ENCODE measurements around the gene RNF144A.
"Not testable (repeated sequence)": the region's sequence is repeated elsewhere in the genome, so short reads cannot be mapped to it uniquely, and the experiment has no call there.

Gene RNF144A

DNA sequence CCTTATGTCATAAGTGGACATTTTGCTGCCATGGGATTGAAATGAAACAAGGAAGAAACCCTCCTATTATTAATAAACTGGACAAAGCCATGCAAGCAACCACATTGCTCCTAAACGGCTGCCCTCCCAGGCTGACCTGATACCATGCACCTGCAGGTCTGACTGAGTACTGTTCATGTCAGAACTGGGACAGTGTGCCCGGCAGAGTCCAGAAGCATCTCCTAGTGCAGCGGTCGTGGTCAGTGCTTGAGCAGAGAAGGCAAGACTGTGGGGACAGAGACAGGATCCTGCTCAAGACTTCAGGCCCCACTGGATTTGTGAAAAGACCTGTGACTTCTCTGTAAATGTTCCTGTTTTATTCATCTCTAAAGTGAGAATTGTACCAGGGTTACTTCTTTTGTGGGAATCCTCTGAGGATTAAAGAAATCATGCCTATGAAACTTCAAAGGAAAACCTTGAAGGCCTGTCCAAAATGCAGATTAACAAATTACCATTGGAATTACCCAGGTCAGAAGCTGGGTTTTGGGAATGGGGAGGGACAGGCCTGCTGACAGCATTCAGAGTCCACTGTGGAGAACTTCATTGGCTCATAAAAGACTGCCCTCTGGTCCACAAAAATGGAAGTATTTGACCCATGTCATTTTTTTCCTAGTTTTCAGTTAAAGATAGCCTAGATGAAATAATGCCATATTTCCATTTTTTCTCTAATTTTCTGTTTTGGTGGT is 13.9 kb downstream of the RNF144A start:
- no peak for DNase-seq

DNA sequence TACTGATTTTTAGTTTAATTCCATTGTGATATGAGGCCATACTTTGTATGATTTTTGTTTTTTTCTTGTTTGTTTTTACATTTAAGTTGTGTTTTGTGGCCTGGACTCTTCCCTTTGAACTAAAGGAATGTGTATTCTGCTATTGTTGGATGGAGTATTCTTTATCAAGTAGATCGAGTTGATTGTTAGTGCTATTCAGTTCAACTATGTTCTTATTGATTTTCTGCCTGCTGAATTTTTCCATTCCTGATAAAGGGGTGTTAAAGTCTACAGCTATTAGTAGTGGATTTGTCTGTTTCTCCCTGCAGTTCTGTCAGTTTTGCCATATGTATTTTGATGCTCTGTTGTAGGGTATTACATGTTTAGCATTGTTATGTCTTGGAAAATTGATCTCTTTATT is 14.5 kb downstream of the RNF144A start:
- no peak for DNase-seq

DNA sequence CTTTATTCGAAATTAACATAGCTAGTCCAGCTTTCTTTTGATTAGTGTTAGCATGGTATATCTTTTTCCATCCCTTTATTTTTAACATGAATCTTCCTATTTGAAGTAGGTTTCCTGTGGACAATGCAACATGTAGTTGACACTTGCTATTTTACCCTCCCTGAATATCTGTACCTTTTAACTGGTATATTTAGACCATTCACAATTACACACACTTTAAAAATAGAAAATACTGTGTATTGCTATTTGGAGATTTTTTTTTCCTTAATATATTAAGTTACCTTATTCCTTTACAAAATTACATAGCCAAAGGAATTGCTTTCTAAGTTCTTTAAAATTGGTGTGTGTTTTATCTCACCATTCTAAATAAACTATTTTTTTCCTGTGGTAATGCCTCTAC is 15.0 kb downstream of the RNF144A start:
- no peak for DNase-seq

DNA sequence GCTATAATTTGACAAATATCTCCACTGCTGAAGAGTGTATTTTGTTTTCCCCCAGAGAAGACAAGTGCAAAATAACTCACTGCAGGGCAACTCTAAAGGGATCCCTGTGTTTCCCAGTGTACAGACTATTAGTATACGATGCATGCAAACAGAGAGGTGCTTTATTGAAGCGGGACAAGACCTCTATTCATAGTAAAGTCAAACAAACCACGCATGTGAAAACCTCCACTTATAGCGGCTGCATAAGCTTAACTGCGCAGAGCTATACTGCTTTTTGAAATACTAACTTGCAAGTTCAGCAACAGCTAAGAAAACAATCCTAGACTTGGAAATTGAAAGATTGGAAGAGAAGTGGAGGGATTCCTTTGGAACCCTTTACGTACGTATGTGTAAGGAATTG is 15.6 kb downstream of the RNF144A start:
- no peak for DNase-seq

DNA sequence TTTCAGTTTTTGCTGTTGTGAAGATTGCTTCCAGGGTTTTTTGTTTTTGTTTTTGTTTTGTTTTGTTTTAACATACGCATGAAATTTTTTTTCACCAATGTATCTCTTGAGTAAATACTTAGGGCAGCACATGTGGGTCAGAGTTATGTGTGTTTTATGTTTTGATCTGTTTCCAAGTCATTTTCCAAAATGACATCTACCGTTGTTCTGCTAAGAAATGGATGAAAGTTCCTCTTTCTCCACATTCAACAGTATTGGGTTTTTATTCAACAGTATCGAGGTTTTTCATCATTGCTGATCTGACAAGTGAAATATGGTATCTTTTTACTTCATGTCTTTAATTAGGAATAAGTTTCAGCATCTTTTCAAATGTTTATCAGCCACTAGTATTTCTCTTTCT is 16.7 kb downstream of the RNF144A start:
- no peak for DNase-seq

DNA sequence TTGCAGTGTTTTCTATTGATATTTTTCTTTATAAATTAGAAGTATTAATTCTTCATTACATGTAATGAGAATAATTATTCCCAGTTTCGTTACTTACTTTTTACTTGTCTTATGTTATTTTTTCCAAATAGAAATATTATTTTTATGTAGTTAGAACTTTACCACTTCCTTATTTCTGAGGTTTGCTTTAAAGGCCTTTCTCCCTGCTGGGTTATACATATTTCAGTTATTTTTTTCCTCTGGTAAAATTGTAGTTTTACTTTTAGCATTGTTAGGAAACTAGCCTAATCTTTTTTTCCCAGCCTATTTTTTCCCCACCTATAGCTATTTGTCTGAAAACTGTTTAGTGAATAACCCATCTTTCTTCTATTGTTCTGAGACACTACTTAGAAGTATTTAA is 17.1 kb downstream of the RNF144A start:
- DNase-seq = no peak

DNA sequence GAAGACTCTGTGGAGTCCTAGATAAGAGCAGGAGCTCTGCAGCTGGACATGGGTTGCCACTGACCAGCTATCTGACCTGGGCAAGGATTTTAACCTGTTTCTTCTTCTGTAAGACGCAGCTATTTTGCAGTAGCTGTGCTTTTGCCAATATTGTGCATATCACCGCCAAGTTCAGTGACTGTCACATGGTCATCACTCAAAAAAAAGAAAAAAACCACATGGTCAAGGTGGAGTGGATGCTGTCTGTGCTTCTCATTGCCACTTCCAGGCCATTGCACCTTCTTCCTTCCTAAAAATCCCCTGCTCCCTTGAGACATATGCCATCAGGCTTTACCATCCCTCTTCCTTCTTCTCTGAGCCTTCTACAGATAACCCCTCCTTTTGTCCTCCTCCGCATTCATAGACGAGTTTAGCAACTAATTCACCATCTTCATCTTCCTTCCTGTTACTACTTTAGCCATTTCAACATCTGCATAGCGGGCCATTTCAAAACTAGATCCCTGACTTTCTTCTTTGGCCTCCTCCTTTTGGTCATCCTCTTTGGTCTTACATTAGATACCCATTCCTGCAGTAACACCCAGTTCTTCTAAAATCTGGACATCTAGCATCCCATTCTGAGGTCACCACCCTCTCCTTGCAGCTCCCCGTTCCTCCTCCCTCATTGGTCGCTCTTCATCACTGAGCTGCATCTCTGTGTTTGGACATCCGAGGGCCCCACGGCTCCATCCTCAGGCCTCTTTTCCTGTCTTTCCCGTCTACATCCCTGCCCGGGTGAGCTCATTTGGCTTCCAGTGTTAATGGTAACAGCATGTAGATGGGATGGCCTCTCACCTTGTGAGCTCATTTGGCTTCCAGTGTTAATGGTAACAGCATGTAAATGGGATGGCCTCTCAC is 17.8 kb downstream of the RNF144A start:
- no peak for DNase-seq

DNA sequence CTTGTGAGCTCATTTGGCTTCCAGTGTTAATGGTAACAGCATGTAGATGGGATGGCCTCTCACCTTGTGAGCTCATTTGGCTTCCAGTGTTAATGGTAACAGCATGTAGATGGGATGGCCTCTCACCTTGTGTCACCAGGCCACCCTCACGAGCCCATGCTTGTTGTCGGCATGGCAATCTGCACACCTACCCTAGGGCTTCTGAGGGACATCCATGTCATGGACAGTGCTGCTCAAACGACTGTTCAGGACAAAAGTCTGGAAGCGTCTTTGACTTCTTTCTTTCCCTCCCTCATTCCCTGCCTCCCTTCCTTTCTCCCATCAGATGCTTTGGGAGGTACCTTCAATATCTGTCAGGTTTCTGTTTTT is 18.4 kb downstream of the RNF144A start:
- not testable (repeated sequence) for DNase-seq

DNA sequence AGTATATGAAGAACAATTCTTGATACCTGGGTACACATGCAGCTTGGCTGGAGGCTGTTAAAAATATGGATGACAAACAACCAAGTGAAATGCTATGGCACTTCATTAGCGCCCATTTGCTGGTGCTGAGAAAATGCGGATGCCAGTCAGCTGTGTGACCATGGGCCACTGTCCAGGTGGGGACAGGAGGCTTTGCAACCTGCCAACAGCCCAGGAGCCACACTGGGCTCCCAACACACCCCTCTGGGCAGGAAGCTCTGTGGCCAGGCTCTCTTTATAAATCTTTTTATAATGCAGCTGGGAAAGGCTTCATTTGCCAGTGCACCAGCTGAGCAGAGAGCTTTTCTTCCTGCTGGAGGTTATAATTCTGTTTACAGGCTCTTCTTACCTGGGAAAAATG is 19.9 kb downstream of the RNF144A start:
- no peak for DNase-seq

DNA sequence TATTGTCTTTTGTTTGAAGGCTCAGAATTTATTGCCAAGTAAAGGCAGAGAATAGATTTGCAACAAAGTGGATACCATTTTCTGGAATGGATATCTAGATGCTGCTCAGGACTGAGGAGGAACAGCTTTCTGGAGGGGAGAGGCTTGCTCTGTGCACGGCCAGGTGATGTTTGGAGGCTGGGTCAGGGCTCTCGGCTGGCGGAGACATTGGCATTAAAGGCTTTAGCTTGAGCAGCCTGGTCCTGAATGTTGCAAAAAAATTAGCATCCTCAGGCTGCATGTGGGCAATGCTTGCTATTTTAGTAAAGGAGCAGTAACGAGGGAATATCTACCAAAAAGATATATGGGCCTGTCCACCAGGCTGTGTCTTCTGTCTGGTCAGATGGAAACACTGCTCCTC is 20.4 kb downstream of the RNF144A start:
- no peak for DNase-seq

DNA sequence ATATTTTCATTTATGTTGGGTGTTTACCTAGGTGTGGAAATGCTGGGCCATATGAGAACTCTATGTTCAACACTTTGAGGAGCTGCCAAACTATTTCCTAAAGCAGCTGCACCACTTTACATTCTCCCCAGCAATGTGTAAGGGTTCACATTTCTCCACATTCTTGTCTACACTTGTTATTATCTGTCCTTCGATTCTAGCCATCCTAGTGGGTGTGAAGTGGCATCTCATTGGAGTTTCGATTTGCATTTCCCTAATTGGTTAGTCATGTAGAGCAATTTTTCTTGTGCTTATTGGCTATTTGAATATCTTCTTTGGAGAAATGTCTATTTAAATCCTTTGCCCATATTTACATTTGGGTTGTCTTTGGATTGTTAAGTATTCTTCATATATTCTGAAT is 21.9 kb downstream of the RNF144A start:
- DNase-seq = no peak

DNA sequence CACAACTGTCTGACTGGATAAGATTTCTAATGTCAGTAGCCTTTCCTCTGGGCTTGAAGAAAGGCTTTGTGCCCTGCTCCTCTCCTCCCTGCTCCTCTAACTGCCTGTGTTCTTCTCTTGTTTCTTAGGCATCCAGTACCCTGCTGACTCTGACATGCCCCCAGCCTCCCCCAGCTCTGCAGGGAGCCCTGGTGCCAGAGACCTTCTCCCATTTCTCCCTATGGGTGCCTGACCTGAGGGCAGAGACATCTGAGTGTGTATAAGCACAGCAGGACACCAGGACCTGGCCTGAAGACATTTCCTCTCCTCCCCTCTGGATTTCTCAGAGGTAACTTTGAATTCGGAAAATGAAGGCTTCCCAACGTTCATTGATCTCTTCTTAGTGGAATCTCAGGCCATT is 23.6 kb downstream of the RNF144A start:
- no peak for DNase-seq

DNA sequence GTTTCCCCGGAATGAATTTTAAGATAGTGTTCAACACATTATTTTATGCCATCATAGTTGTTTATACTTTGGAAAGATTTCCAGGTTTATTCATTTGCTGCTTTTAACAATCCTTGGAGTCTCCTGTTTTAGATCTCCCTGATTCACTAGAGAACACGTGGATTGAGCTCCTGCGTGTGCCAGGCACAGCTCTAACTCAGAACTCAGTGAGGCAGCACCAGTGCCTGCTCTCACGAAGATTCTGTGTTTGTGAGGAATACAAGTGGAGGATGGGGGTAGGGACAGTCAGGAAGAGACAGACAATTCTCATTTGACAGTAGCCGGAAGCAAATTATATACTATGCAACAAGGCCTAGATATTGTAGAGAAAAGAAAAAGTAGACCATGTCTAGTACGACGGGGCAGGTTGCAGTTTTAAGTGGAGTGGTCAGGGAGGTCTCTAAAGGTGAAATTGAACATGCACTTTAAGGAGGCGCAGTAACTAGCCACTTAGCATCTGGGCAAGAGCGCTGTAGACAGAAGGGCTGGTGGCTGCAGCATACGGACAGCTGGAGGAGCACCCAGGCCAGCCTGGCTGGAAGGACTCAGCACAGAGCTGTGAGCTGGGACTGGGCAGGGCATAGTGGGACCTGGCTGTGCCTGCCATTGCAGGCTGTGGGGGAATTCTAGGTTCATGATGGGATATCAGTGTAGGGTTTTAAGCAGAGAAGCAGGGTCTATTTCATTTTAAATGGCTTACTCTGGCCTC is 24.3 kb downstream of the RNF144A start:
- no peak for DNase-seq

DNA sequence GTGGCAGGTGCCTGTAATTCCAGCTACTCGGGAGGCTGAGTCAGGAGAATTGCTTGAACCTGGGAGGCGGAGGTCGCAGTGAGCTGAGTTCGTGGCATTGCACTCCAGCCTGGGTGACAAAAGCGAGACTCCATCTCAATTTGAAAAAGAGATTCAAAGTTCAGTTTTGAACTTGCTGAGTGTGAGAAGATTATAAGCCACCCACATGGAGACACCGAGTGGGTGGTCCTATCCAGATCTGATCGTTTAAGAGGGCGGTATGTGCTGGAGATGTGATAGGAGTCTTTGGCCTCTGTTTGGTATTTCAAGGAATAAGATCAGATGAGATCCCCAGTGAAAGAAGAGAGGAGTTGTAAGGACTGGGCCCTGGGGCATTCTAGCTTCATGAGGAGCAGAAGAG is 25.6 kb downstream of the RNF144A start:
- DNase-seq = no peak

DNA sequence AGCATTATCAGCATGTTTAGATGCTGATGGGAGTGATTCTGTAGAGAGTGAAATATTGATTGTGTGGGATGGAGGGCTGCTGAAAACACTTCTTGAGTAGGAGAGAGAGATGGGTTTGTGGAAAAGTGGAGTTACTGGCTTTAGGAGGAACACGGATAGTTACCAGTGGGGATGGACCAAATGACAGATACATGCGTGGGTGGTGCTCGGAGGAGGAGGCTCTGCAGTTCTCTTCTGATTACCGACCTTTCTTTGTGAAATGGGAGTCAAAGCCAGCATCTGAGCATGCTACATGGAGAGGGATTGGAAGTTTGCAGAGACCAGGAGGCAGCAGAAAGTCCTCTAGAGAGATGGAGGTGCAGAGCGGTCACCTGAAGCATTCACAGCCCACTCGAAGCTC is 26.3 kb downstream of the RNF144A start:
- no peak for DNase-seq

DNA sequence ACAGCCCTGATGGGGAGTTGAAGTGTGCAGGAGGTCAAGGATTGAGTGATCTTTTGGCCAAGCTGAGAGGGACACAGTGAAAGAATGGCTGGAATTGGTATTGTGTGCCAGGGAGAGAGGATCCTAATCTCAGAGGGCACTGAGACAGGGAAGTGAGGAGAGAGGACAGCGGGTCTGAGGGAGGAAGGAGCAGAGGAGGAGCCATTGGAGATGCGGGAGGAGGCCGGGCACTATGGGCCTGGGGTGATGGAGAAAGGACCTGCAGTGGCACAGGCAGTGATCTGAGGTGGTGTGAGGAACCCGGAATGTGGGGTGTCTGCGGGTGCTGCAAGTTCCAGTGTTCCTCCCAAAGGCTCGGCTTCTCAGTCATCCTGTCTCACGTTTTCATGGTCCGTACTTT is 26.8 kb downstream of the RNF144A start:
- no peak for DNase-seq

DNA sequence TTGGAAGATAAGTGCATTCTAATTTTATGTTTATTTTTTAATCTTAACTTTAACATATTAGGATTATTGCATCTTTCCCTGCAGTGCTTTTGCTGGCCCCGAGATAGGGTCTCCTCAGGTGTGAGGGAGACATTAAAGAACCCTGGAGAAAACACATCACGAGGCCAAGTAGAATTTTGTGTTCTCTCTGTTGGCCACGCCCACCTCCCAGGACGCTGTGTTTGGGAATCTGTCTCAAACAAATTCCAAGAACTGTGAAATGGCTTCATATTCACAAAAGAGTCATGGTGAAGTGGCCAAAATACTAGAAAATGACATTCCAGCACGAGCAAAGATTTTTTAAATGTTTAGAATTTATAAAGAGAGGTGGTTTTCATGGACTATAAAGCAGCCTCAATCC is 27.3 kb downstream of the RNF144A start:
- no peak for DNase-seq

DNA sequence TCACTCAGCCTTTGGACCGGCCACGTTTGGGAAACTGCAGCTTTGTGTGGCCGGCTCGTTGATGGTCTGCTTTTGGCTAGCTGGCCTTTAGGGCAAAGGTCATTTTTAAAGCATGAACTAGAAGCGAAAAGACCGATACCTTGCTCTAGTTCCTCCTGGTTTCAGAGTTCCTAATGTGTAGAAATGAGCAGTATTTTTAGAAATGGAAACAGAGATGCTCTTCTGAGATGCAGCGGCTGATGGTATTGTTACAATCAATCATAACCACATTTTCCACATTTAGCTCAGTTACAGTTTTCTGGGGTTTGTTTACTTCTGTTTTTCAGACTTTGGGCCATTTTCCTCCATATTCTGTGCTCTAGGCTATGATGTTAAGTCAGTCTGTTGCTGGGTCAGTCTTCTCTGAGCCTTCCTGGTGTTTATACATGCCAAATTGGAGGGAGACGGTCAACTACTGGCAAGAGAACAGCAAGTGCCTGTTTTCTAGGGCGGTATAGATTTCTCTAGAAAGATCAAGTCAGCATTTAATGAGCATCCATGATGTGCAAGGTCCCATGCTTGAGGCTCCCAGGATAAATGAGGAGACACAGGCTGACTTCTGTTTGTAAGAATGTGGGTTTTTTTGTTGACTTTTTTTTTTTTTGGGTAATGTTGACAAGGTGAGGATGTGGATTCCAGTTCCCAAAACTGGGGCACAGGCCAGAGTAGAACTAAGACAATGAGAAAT is 28.0 kb downstream of the RNF144A start:
- DNase-seq = no peak

DNA sequence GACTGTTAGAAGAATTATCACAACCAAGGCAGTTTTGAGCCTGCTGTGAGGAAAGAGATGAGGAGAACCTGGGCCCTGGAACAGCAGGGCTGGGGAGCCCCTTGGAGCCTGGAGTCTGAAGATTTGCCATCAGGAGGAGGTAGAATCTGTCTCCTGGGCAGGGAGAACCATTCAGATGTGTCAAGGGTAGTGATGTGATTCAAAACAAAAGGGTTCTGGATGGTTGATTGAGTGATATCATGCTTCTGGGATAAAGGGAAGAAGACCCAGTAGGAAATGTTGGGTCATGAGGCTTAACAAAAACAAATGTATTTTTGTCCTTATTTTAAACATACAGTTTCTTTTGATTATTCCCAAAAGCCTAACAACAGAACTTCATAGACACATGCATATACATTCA is 28.6 kb downstream of the RNF144A start:
- DNase-seq = no peak

DNA sequence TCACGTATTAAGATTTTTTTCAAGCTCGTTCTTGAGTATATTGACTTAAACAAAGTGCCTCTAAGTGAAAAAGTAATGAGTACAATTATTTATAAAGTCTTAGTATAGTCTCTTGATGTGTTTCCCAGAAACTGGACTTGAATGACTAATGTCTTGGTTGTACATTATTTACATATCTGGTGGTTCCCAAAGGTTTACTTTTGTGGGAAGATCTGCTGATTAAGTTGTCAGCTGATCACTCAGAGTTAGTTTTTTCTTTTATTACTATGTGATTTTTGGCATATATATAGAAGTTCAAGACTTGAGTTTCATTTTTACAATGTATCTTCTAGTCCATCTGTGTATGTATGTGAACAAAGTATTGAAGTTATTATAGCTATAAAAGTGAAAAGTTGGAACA is 29.5 kb downstream of the RNF144A start:
- DNase-seq = no peak

DNA sequence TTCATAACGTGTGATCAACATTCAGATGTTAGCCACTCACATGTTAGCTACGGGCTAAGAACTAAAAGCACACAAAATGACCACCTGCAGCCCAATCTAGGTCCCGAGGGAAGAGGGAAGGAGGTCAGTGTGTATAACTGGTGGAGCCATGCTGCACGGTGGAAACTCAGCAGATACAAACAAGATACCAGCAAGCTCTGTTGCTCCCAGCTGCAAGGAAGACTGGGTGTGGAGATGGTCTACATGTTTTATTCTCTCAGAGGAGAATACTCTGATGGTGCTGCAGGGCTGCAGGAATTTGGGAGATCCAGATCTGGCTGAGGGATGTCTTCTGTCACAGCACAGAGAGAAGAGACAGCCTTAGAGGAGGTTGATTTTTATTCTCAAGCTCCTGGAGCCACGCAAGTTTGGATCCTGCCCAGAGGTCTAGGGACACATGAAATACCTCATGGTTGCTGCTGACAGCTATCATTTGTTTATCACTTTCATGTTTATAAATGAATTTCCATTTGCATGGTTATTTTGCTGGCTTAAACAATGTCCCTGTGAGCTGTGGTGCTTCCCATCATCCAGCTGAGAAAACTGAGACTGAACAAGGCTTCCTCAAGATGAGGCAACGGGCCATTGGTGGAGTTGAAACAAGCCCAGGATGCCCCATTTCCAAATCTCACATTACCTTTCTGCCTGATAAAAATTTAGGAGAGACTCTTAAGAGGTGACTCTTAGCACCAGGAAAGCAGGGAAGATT is 30.9 kb downstream of the RNF144A start:
- DNase-seq = no peak

DNA sequence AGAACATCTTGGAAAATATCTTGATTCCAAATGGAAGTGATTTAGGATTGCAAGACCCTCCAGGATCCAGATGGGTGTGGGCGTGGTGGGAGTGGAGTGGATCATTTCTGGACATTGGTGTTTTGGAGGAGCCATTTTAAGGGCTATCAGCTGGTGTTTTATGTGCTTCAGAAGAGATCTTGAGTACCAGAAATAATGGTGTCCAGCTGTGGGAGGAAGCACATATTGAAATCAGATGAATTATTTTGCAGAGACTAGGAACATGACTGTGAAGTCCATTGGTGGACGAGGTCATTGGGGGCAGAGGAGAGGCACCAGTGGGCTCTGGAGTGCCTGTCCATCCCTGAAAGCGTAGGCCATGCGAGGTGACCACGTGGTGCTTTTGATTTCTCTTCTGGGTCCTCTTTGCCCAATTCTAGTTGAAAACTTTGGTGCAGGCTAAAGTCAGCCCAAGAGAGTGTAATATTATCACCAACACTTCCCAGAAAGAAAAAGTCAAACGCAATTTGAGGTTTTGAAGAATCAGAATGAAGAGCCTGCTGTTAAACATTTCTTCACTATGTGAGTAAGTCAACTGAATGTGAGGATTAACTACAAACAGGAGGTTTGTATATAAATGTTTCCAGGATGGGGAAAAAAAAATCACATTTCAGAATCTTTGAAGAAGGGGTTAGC is 31.6 kb downstream of the RNF144A start:
- no peak for DNase-seq

Measured in activated CD4-positive, alpha-beta T cell treated with anti-CD3 and anti-CD28 coated beads for 1 hour (primary cell).